KMS-11 (cell line): Measurements from ENCODE around the gene P2RY2.

Experiments used
- H2AFZ ChIP-seq: fragments of 200-600 bp; sonication (generic); 2 replicates; pipeline ENCODE4 v1.6.1; 2016; ENCODE audit warnings: antibody characterized with exemption, mixed run types, low read depth
- H3K27ac ChIP-seq: fragments of 200-600 bp; sonication (generic); 2 replicates; pipeline ENCODE4 v1.6.1; 2016; ENCODE audit warnings: mild to moderate bottlenecking, mixed run types
- H3K27me3 ChIP-seq: fragments of 200-600 bp; sonication (generic); 2 replicates; pipeline ENCODE4 v1.6.1; 2017; ENCODE audit warnings: mild to moderate bottlenecking, low read depth, mixed run types, moderate library complexity; ENCODE audit not compliant: insufficient read depth
- H3K36me3 ChIP-seq: fragments of 200-600 bp; sonication (generic); 2 replicates; pipeline ENCODE4 v1.6.1; 2017; ENCODE audit warnings: mild to moderate bottlenecking, mixed run types; ENCODE audit not compliant: insufficient read depth
- H3K4me1 ChIP-seq: fragments of 200-600 bp; sonication (generic); 2 replicates; pipeline ENCODE4 v1.6.1; 2016; ENCODE audit warnings: mild to moderate bottlenecking, low read depth, mixed run types; ENCODE audit not compliant: poor library complexity, severe bottlenecking
- H3K4me2 ChIP-seq: fragments of 200-600 bp; sonication (generic); 2 replicates; pipeline ENCODE4 v1.7.0; 2016; ENCODE audit warnings: mild to moderate bottlenecking, mixed run types
- H3K4me3 ChIP-seq: fragments of 200-600 bp; sonication (generic); IDR thresholded peaks from 2 replicates; pipeline ENCODE4 v1.6.1; 2017; ENCODE audit warnings: low read depth, low read length, mixed read lengths; ENCODE audit not compliant: insufficient read depth
- H3K79me2 ChIP-seq: fragments of 200-600 bp; sonication (generic); 2 replicates; pipeline ENCODE4 v1.6.1; 2016; ENCODE audit warnings: low read depth, mixed run types; ENCODE audit not compliant: insufficient read depth
- H3K9ac ChIP-seq: fragments of 200-600 bp; sonication (generic); 2 replicates; pipeline ENCODE4 v1.6.1; 2016; ENCODE audit warnings: mild to moderate bottlenecking, mixed run types
- H4K20me1 ChIP-seq: fragments of 200-600 bp; sonication (generic); 2 replicates; pipeline ENCODE4 v1.6.1; 2016; ENCODE audit warnings: mild to moderate bottlenecking, mixed run types; ENCODE audit not compliant: insufficient read depth
- CTCF ChIP-seq: fragments of 200-600 bp; sonication (generic); conservative IDR thresholded peaks from 2 replicates; pipeline ENCODE4 v1.6.1; 2017; ENCODE audit warnings: low read depth, mild to moderate bottlenecking, antibody characterized with exemption, low read length, moderate library complexity, mixed read lengths

Gene P2RY2

GRCh38 chr11:73193251-73194033, 24.6 kb upstream of the P2RY2 start:
- Histone ChIP-seq H3K79me2 (no peaks in the 10 kb centered on the region), H3K36me3 (no peaks in the 10 kb centered on the region), H3K4me2 (no peak overlapping the region), H3K9ac (no peak overlapping the region), H3K4me3 (no peak overlapping the region), H4K20me1 (no peaks in the 10 kb centered on the region), H2AFZ (no peak overlapping the region), H3K27ac (no peak overlapping the region), H3K27me3 (no peaks in the 10 kb centered on the region), H3K4me1 (no peaks in the 10 kb centered on the region)
- no peak for TF ChIP-seq CTCF

- Histone ChIP-seq H3K27me3 (no peaks in the 10 kb centered on the region), H3K79me2 (no peaks in the 10 kb centered on the region), H2AFZ (no peak overlapping the region), H3K27ac (no peak overlapping the region), H3K4me1 (no peaks in the 10 kb centered on the region), H3K9ac (no peak overlapping the region), H3K4me3 (no peak overlapping the region), H3K4me2 (no peak overlapping the region), H3K36me3 (no peaks in the 10 kb centered on the region), H4K20me1 (no peaks in the 10 kb centered on the region)
- no peak for TF ChIP-seq CTCF
These were observed 24.0 kb upstream of the P2RY2 start for GRCh38 chr11:73194034-73194507.

- H3K36me3 ChIP-seq, result no peaks in the 10 kb centered on the region
- no peak overlapping the region for H3K4me3 ChIP-seq
- no peak overlapping the region for H3K4me2 ChIP-seq
- no peaks in the 10 kb centered on the region for H3K4me1 ChIP-seq
- TF ChIP-seq CTCF, result no peak
- H3K79me2 ChIP-seq, result no peaks in the 10 kb centered on the region
- H4K20me1 ChIP-seq, result no peaks in the 10 kb centered on the region
- H3K27me3 ChIP-seq, result no peaks in the 10 kb centered on the region
- no peak overlapping the region for H2AFZ ChIP-seq
- no peak overlapping the region for H3K27ac ChIP-seq
- no peak overlapping the region for H3K9ac ChIP-seq
These were observed 23.5 kb upstream of the P2RY2 start for GRCh38 chr11:73194593-73194992.

DNA sequence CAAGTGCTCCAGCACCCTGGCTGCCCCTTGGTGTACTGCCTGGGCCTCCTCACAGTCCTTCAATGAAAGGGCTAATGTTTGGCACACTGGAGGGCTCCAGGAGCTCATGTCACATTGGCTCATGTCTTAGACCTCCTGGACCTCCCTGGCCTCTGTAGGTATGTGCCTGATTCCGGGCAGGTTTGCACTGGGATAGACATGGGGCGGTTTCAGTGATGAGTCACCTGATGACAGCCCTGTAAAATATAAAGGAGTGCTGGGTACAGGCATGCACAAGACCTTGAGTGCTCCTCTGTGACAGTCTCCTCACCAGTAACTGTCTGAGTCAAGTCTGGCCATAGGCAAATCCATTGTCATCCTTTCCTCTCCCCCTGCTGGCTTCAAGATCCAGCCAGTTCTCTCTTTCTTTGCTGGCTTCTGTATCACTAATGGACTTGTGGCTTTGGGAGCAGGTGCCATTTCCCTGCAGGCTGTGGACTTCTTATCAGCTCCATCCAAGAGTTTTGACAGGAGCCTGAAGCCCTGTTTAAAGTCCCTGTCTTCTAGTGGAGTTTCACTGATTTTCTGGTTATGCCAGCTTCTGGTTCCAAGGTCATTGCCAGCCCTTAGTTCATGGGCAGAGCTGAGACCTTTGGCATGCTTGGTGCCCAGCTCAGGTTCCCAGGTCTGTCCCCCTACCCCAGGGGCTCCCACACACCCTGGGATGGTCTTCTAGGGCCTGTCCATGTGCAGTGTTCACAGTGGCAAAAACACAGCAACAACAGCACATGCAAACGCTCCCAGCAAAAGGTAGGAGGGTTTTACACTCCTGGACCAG, 22.7 kb upstream of the P2RY2 start:
- Histone ChIP-seq H3K27ac (no peak overlapping the region), H3K4me2 (no peak overlapping the region), H3K4me1 (no peaks in the 10 kb centered on the region), H3K36me3 (no peaks in the 10 kb centered on the region), H3K79me2 (no peaks in the 10 kb centered on the region), H3K4me3 (no peak overlapping the region), H3K27me3 (no peaks in the 10 kb centered on the region), H2AFZ (no peak overlapping the region), H4K20me1 (no peaks in the 10 kb centered on the region), H3K9ac (no peak overlapping the region)
- no peak for TF ChIP-seq CTCF
